Right lobe of liver (tissue), 6 donors: ENCODE data around the gene EPS8L3. TPM values are rescaled to one million over a fixed set of nuclear protein-coding genes. Genes with fewer than 3 reads are reported as not detected.
"Not testable (repeated sequence)": the region's sequence is repeated elsewhere in the genome, so short reads cannot be mapped to it uniquely, and the experiment has no call there.

ENCODE experiments used
- ATAC-seq, 4 donors: fragments of 200-7000 bp; cut with Tn5 transposase; one replicate each; pipeline ENCODE4 v1.9.1; 2020; ENCODE audit warnings: mild to moderate bottlenecking in 4 of 4, moderate library complexity in 4 of 4
- DNase-seq, 3 donors: peaks; one replicate each; pipeline ENCODE4 v3.0.0-alpha.2; 2020
- H3K27ac ChIP-seq, 3 donors: fragments of 200-600 bp; one replicate each; pipeline ENCODE4 v1.8.0; 2022
- H3K27me3 ChIP-seq, 2 donors: fragments of 200-600 bp; one replicate each; pipeline ENCODE4 v1.8.0; 2022
- H3K36me3 ChIP-seq, 4 donors: fragments of 200-600 bp; sonication (generic) in 1 of 4; one replicate each; pipeline versions ENCODE4 v1.5.1 to v1.8.0; 2017 to 2022; ENCODE audit warnings: control low read depth in 1 of 4
- H3K4me1 ChIP-seq, 4 donors: fragments of 200-600 bp; sonication (generic) in 1 of 4; one replicate each; pipeline versions ENCODE4 v1.5.1 to v1.8.0; 2017 to 2022; ENCODE audit warnings: control low read depth in 1 of 4
- H3K4me3 ChIP-seq, 3 donors: fragments of 200-600 bp; one replicate each; pipeline ENCODE4 v1.8.0; 2022
- H3K9me3 ChIP-seq, 4 donors: fragments of 200-600 bp; sonication (generic) in 1 of 4; one replicate each; pipeline versions ENCODE4 v1.5.1 to v1.8.0; 2017 to 2022; ENCODE audit warnings: control low read depth in 1 of 4
- CTCF ChIP-seq, 4 donors: fragments of 200-600 bp in 3 of 4; fragments of 450-650 bp in 1 of 4; IDR thresholded peaks; one replicate each; pipeline versions ENCODE4 v1.5.1 to v1.8.0; 2016 to 2022; ENCODE audit warnings: antibody characterized with exemption in 4 of 4, mild to moderate bottlenecking in 2 of 4
- POLR2A ChIP-seq: fragments of 450-650 bp; IDR thresholded peaks from one replicate; pipeline ENCODE4 v1.6.1; 2017; ENCODE audit warnings: antibody characterized with exemption, mild to moderate bottlenecking
- WGBS: methylation state at CpG from one replicate; pipeline ENCODE4 v1.1.6; 2018; ENCODE audit warnings: low coverage, low lambda C conversion rate; ENCODE audit not compliant: insufficient coverage; ENCODE audit errors: missing lambda C conversion rate; 5-methylcytosine and 5-hydroxymethylcytosine counted together
- intact Hi-C, 2 donors: fragments of 100-400 bp; cut with DNase I; formaldehyde crosslinking; loops; one replicate each; pipeline versions ENCODE4 v1.11.2 to v1.14.1; 2022
- total RNA-seq, 6 experiments: library from RNA; depleted of rRNA in 2 of 6; stranded (reverse); fragments of >200 nt in 2 of 6; fragmentation: NEBNext Ultra II Directional in 3 of 6; extraction: Animal tissue kit (Norgen Biotek cat#: 25700) in 3 of 6; gene quantifications; one replicate each; pipeline versions ENCODE4 v1.1.0 to v1.2.4, GENCODE V29; 2016 to 2023
- donor health status: DM: no; HTN: yes; CAD: no.
- donor health status: DM: no; HTN: no; CAD: no.
- donor health status: DM: no; HTN: no; CAD: no.
- donor health status: DM: no; HTN: yes; CAD: no.
- donor health status: DM: no; HTN: yes; CAD: no.

Gene EPS8L3
- total RNA-seq, 6 experiments from 2014 or later: 3.2 to 4.7 (median 3.3) TPM; not detected in 3

DNA sequence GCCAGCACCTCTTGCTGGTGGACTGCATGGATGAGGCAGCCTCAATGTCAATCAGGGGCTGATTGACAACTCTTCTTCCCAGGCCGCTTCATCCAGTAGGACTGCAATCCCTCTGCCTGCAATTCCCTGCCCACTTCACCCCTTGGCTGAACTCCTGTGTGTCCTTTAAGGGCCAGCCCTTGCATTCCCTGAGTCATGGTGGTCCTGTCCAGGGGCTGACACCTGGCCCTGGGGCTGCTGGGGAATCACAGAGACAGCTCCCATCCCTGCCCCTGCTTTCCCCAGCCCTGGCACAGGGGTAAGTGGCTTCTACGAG, 4.6 kb upstream of the EPS8L3 start:
- TF ChIP-seq CTCF (IDR thresholded peaks at IDR 0.05) (no peak), POLR2A (no peak)
- ATAC-seq (no peak), DNase-seq (peak; percentile 8 to 27 (median 20))
- 70% methylated on average over 1 of the region's 2 CpGs for WGBS
- Histone ChIP-seq H3K9me3 (no peaks in the 10 kb centered on the region), H3K36me3 (no peaks in the 10 kb centered on the region), H3K4me3 (no peak overlapping the region), H3K27me3 (no peaks in the 10 kb centered on the region), H3K27ac (no peak overlapping the region), H3K4me1 (no peaks in the 10 kb centered on the region)
- intact Hi-C loops: loop anchor here in 1 of 2 donors (10.0 kb wide), 1 partner anchor 223 kb away; the partner anchor contains the start of gene GNAI3

DNA sequence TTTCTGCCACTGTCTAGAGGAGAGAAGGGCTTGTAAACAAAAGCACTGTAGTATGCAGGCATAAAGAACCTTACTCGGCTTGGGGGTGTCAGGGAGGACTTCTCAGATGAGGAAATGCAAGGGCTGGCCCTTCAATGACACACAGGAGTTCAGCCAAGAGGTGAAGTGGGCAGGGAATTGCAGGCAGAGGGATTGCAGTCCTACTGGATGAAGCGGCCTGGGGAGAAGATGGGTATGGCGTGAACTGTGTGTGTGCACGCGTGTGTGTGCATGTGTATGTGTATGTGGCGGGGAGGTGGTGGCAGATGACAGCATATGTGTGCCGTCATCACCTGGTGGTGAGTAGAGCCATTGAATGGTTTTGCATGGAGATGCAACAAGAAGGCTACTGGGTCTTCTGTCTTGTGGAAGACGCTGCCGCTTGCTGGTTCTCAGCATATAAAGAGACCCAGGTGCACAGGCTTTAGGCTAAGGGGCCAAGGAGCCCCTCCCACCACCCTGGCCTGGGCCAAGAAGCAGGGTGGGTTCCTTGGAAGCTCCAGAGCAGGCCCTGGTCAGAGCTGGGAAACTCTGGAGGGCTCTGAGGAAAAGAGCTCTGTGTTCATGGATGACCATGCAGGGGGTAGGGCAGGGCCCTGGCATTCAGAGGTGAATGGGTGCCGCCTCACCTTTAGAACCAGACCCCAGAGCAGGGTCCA, 4.1 kb upstream of the EPS8L3 start:
- 80% methylated on average over 5 of the region's 10 CpGs for WGBS
- H3K9me3 ChIP-seq: no peaks in the 10 kb centered on the region
- no peak overlapping the region for H3K4me3 ChIP-seq
- DNase-seq: peak; percentile 7 to 33 (median 26)
- no peaks in the 10 kb centered on the region for H3K36me3 ChIP-seq
- no peak overlapping the region for H3K27ac ChIP-seq
- H3K27me3 ChIP-seq: no peaks in the 10 kb centered on the region
- H3K4me1 ChIP-seq: no peaks in the 10 kb centered on the region
- TF ChIP-seq CTCF (IDR thresholded peaks at IDR 0.05): no peak
- TF ChIP-seq POLR2A: no peak
- ATAC-seq: no peak
- intact Hi-C loops: loop anchor here in 1 of 2 donors (10.0 kb wide), 1 partner anchor 223 kb away; the partner anchor contains the start of gene GNAI3

DNA sequence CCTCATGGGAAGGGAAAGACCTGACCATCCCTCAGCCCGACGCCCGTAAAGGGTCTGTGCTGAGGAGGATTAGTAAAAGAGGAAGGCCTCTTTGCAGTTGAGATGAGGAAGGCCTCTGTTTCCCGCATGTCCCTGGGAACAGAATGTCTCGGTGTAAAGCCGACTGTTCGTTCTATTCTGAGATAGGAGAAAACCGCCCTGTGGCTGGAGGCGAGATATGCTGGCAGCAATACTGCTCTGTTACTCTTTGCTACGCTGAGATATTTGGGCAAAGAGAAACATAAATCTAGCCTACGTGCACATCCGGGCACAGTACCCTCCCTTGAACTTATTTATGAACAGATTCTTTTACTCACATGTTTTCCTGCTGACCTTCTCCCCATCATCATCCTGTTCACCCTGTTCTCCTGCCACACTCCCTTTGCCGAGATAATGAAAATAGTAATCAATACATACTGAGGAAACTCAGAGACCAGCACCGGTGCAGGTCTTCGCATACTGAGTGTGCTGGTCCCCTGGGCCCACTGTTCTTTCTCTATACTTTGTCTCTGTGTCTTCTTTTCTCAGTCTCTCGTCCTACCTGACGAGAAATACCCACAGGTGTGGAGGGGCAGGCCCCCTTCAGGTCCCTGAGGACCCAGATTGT, 3.4 kb upstream of the EPS8L3 start:
- DNase-seq: peak; percentile 5 to 27 (median 11)
- not testable (repeated sequence) for H3K9me3 ChIP-seq, H3K36me3 ChIP-seq, H3K4me3 ChIP-seq, H3K27me3 ChIP-seq, H3K27ac ChIP-seq, ATAC-seq, H3K4me1 ChIP-seq
- 58% methylated on average over 14 of the region's 17 CpGs for WGBS
- intact Hi-C loops: loop anchor here in 1 of 2 donors (10.0 kb wide), 1 partner anchor 222 kb away; the partner anchor contains the start of gene GNAI3

DNA sequence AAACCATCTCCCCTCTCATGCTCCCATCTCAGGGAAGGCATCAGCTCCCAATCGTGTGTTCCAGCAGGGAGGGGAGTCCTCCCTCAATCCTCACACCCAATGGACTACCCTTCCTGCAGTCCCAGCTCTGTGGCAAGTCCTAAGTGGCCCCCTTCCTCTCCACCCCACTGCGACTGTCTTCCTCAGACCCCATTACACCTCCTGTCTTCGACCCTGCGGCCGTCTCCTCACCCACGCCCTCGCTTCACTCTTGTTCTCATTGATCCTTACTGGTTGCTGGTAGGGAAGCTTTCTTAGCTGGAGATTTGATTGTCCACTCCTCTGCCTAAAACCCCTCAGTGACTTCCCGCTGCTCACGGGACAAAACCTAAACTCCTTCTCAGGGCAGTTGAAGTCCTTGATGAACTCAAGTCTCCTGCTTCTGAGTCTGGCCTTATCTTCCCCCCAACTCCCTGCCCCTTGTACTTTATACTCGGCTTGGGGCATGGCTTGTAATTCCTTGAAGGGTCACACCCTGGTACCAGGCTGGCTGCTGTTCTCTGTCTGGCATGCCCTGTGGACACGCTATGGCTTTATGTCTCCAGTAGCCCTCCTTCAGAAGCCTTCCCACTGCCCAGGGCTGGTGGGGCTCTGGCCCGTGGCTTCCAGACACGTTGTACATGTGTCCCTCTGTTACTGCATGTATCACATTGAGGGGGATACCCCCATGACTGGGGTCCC, 2.3 kb upstream of the EPS8L3 start:
- Histone ChIP-seq H3K9me3 (no peaks in the 10 kb centered on the region), H3K27me3 (no peaks in the 10 kb centered on the region), H3K4me1 (no peaks in the 10 kb centered on the region), H3K27ac (no peak overlapping the region), H3K36me3 (no peaks in the 10 kb centered on the region), H3K4me3 (no peak overlapping the region)
- intact Hi-C loops: loop anchor here in 1 of 2 donors (10.0 kb wide), 1 partner anchor 221 kb away; the partner anchor contains the start of gene GNAI3
- ATAC-seq: no peak
- WGBS: 70% methylated on average over 12 of the region's 13 CpGs
- TF ChIP-seq CTCF (IDR thresholded peaks at IDR 0.05): no peak
- TF ChIP-seq POLR2A: no peak
- DNase-seq: peak in 1 of 3 donors; percentile 37

DNA sequence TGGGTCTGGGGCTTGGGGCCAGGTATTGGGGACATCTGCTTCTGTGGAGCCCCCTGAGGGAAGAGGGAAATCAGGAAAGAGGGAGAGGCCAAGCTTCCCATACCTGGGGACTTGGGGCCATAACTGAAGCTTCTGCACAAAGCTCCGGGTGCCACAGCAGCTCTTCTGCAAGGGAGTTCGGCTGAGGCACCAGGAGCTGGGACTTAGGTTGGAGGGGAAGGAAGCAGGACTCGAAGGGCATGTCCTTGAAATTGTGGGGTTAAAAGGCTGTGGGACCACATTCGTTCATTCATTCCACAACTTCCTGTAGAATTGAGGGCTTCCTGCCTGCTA, 1.7 kb upstream of the EPS8L3 start:
- Histone ChIP-seq H3K4me3 (no peak overlapping the region), H3K36me3 (no peaks in the 10 kb centered on the region), H3K27me3 (no peaks in the 10 kb centered on the region), H3K9me3 (no peaks in the 10 kb centered on the region), H3K4me1 (no peaks in the 10 kb centered on the region), H3K27ac (no peak overlapping the region)
- WGBS: 60% methylated on average over 3 of the region's 4 CpGs
- DNase-seq (peak in 1 of 3 donors; percentile 28), ATAC-seq (no peak)
- no peak for TF ChIP-seq CTCF (IDR thresholded peaks at IDR 0.05)
- TF ChIP-seq POLR2A: no peak
- intact Hi-C loops: loop anchor here in 1 of 2 donors (10.0 kb wide), 1 partner anchor 221 kb away; the partner anchor contains the start of gene GNAI3
